IPS-20b (cell line): Measurements from ENCODE around the gene TPSG1.
"Not testable (repeated sequence)": the region's sequence is repeated elsewhere in the genome, so short reads cannot be mapped to it uniquely, and the experiment has no call there.

ENCODE experiments used
- H3K27ac ChIP-seq: one replicate; pipeline ENCODE4 v1.5.1; 2013; ENCODE audit warnings: low read length
- H3K27me3 ChIP-seq: 2 replicates; pipeline ENCODE4 v1.6.1; 2013; ENCODE audit warnings: mild to moderate bottlenecking, low read length, inconsistent platforms; ENCODE audit not compliant: insufficient read depth
- H3K36me3 ChIP-seq: 2 replicates; pipeline ENCODE4 v1.6.1; 2013; ENCODE audit warnings: low read depth, mild to moderate bottlenecking, inconsistent platforms, low read length, moderate library complexity; ENCODE audit not compliant: insufficient read depth
- H3K4me1 ChIP-seq: 2 replicates; pipeline ENCODE4 v1.6.1; 2013; ENCODE audit warnings: mild to moderate bottlenecking, control low read depth, inconsistent platforms, low read length, moderate library complexity; ENCODE audit not compliant: insufficient read depth
- H3K4me3 ChIP-seq: 2 replicates; pipeline ENCODE4 v1.5.1; 2013; ENCODE audit warnings: mild to moderate bottlenecking, low read length, inconsistent platforms
- H3K9ac ChIP-seq: 2 replicates; pipeline ENCODE4 v1.6.1; 2013; ENCODE audit warnings: low read depth, mild to moderate bottlenecking, inconsistent platforms, low read length, moderate library complexity
- H3K9me3 ChIP-seq: 2 replicates; pipeline ENCODE4 v1.6.1; 2013; ENCODE audit warnings: mild to moderate bottlenecking, low read depth, low read length, inconsistent platforms; ENCODE audit not compliant: insufficient read depth

The TPSG1 gene

GRCh38 chr16:1194665-1195392, 30.2 kb downstream of the TPSG1 start:
- Histone ChIP-seq H3K27ac (no peak overlapping the region), H3K9ac (no peak overlapping the region), H3K27me3 (no peaks in the 10 kb centered on the region), H3K4me3 (no peak overlapping the region), H3K4me1 (no peaks in the 10 kb centered on the region; the same call in 1 of the 2 replicates), H3K36me3 (no peaks in the 10 kb centered on the region), H3K9me3 (no peaks in the 10 kb centered on the region)

GRCh38 chr16:1193825-1194581, 31.1 kb downstream of the TPSG1 start:
- no peak overlapping the region for H3K9ac ChIP-seq
- no peak overlapping the region for H3K27ac ChIP-seq
- H3K4me3 ChIP-seq, result no peak overlapping the region
- no peaks in the 10 kb centered on the region for H3K9me3 ChIP-seq
- H3K27me3 ChIP-seq, result no peaks in the 10 kb centered on the region
- no peaks in the 10 kb centered on the region; the same call in 1 of the 2 replicates for H3K4me1 ChIP-seq
- no peaks in the 10 kb centered on the region for H3K36me3 ChIP-seq

GRCh38 chr16:1193143-1193824, 31.8 kb downstream of the TPSG1 start:
- no peaks in the 10 kb centered on the region for H3K36me3 ChIP-seq
- H3K4me1 ChIP-seq, result no peaks in the 10 kb centered on the region; the same call in 1 of the 2 replicates
- H3K4me3 ChIP-seq, result no peak overlapping the region
- H3K27ac ChIP-seq, result no peak overlapping the region
- no peaks in the 10 kb centered on the region for H3K27me3 ChIP-seq
- H3K9ac ChIP-seq, result no peak overlapping the region
- no peaks in the 10 kb centered on the region for H3K9me3 ChIP-seq

GRCh38 chr16:1192384-1193073, 32.5 kb downstream of the TPSG1 start:
- no peak overlapping the region for H3K4me3 ChIP-seq
- H3K36me3 ChIP-seq, result no peaks in the 10 kb centered on the region
- no peaks in the 10 kb centered on the region for H3K27me3 ChIP-seq
- H3K4me1 ChIP-seq, result no peaks in the 10 kb centered on the region; the same call in 1 of the 2 replicates
- no peak overlapping the region for H3K9ac ChIP-seq
- H3K9me3 ChIP-seq, result no peaks in the 10 kb centered on the region
- H3K27ac ChIP-seq, result no peak overlapping the region

GRCh38 chr16:1190789-1191188, 34.3 kb downstream of the TPSG1 start:
- not testable (repeated sequence) for H3K4me3 ChIP-seq, H3K9me3 ChIP-seq, H3K27ac ChIP-seq, H3K9ac ChIP-seq, H3K4me1 ChIP-seq, H3K36me3 ChIP-seq, H3K27me3 ChIP-seq

GRCh38 chr16:1189455-1189854, 35.6 kb downstream of the TPSG1 start:
- no peak overlapping the region for H3K9ac ChIP-seq
- no peaks in the 10 kb centered on the region for H3K27me3 ChIP-seq
- no peaks in the 10 kb centered on the region for H3K36me3 ChIP-seq
- no peak overlapping the region for H3K27ac ChIP-seq
- H3K4me1 ChIP-seq, result no peaks in the 10 kb centered on the region; the same call in 1 of the 2 replicates
- no peaks in the 10 kb centered on the region for H3K9me3 ChIP-seq
- no peak overlapping the region for H3K4me3 ChIP-seq

- H3K27ac ChIP-seq, result no peak overlapping the region
- H3K4me1 ChIP-seq, result no peaks in the 10 kb centered on the region; the same call in 1 of the 2 replicates
- no peak overlapping the region for H3K9ac ChIP-seq
- no peaks in the 10 kb centered on the region for H3K9me3 ChIP-seq
- H3K27me3 ChIP-seq, result no peaks in the 10 kb centered on the region
- H3K36me3 ChIP-seq, result no peaks in the 10 kb centered on the region
- no peak overlapping the region for H3K4me3 ChIP-seq
These were observed 36.5 kb downstream of the TPSG1 start for GRCh38 chr16:1188432-1189189.

- H3K9ac ChIP-seq, H3K36me3 ChIP-seq, H3K27ac ChIP-seq, H3K9me3 ChIP-seq, H3K27me3 ChIP-seq, H3K4me3 ChIP-seq, H3K4me1 ChIP-seq: not testable (repeated sequence)
These were observed 39.4 kb downstream of the TPSG1 start for GRCh38 chr16:1185460-1186207.

GRCh38 chr16:1184980-1185379, 40.1 kb downstream of the TPSG1 start:
- no peak overlapping the region for H3K27ac ChIP-seq
- no peaks in the 10 kb centered on the region for H3K27me3 ChIP-seq
- no peak overlapping the region for H3K9ac ChIP-seq
- no peak overlapping the region for H3K4me3 ChIP-seq
- H3K9me3 ChIP-seq, result no peaks in the 10 kb centered on the region
- no peaks in the 10 kb centered on the region for H3K36me3 ChIP-seq
- no peaks in the 10 kb centered on the region for H3K4me1 ChIP-seq

- no peaks in the 10 kb centered on the region for H3K36me3 ChIP-seq
- H3K9me3 ChIP-seq, result no peaks in the 10 kb centered on the region
- H3K27me3 ChIP-seq, result no peaks in the 10 kb centered on the region
- no peak overlapping the region for H3K4me3 ChIP-seq
- H3K9ac ChIP-seq, result no peak overlapping the region
- H3K27ac ChIP-seq, result no peak overlapping the region
- no peaks in the 10 kb centered on the region for H3K4me1 ChIP-seq
These were observed 40.8 kb downstream of the TPSG1 start for GRCh38 chr16:1184156-1184868.
